Activated CD8-positive, alpha-beta T cell treated with anti-CD3 and anti-CD28 coated beads for 36 hours (primary cell): ENCODE data around the gene FLNA. TPM values are rescaled to one million over a fixed set of nuclear protein-coding genes. Genes with fewer than 3 reads are reported as not detected.

Source experiments
- ATAC-seq: fragments of 200-7000 bp; cut with Tn5 transposase; one replicate; pipeline ENCODE4 v1.10.0; 2021; ENCODE audit warnings: mild to moderate bottlenecking, moderate library complexity
- CTCF ChIA-PET: fragments of 350-600 bp; sonication (Branson Sonifier 250); formaldehyde crosslinking; loops from one replicate; lab custom pipeline; 2021; ENCODE audit warnings: antibody characterized with exemption; lab: Charles Lee
- POLR2A ChIA-PET: fragments of 350-600 bp; sonication (Branson Sonifier 250); formaldehyde crosslinking; loops from one replicate; lab custom pipeline; 2021; ENCODE audit warnings: antibody characterized with exemption; lab: Charles Lee
- DNase-seq: peaks from one replicate; pipeline ENCODE4 v3.0.0-alpha.2; 2020
- H3K27ac Mint-ChIP-seq: one replicate; pipeline ENCODE4 v1.8.0; 2021; ENCODE audit warnings: mild to moderate bottlenecking, mixed read lengths
- H3K27me3 Mint-ChIP-seq: one replicate; pipeline ENCODE4 v1.8.0; 2021; ENCODE audit warnings: mixed read lengths
- H3K36me3 Mint-ChIP-seq: one replicate; pipeline ENCODE4 v1.8.0; 2021; ENCODE audit warnings: low read depth, mixed read lengths
- H3K4me1 Mint-ChIP-seq: one replicate; pipeline ENCODE4 v1.8.0; 2021; ENCODE audit warnings: low read depth, mixed read lengths
- H3K4me3 Mint-ChIP-seq: one replicate; pipeline ENCODE4 v1.8.0; 2021; ENCODE audit warnings: mild to moderate bottlenecking, moderate library complexity, mixed read lengths
- H3K9me3 Mint-ChIP-seq: one replicate; pipeline ENCODE4 v1.8.0; 2021; ENCODE audit warnings: mixed read lengths
- intact Hi-C: fragments of 100-400 bp; cut with micrococcal nuclease; formaldehyde crosslinking; loops from one replicate; pipeline ENCODE4 v1.10.0; 2022
- total RNA-seq, 2 experiments: library from RNA; stranded (reverse); gene quantifications; one replicate each; pipeline ENCODE4 v1.2.3, GENCODE V29; 2021
- TF ChIP-seq, protein P1 (sequence below): fragments of 200-600 bp; IDR thresholded peaks from one replicate; pipeline ENCODE4 v1.8.0; 2022; ENCODE audit warnings: antibody characterized with exemption, mild to moderate bottlenecking

Gene FLNA
- total RNA-seq, 2 experiments from 2014 or later: 1,057 to 1,091 TPM

DNA sequence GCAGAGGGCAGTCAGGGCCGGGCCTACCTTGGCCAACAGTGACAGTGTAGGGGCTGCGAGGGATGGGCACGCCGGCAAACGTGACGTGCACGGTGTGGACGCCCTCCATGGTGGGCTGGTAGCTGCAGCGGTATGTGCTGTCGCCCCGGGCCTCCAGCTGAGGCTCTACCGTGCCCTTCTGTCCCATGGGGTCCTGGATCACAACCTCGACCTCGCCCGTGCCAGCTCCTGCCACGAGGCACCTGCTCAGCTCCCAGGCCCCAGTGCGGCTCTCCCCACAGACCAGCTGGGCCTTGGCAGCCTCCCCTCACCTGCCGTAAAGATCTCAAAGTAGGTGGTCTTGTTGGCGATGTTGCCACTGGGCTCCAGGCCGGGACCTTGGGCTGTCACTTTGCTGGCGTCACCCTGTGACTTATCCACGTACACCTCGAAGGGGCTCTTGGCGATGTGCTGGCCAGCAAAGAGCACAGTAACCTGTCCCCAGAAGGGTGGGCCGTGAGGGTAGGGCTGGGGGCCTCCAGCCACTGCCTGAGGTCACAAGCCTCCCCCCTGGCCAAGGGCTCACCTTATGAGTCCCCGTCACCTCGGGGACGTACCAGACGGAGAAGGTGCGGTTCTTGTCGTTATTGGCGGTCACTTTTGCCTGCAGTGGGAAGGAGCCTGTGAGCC lies 8.3 kb downstream of the FLNA start:
- H3K4me3 Mint-ChIP-seq: no peak overlapping the region
- TF ChIP-seq, protein P1, sequence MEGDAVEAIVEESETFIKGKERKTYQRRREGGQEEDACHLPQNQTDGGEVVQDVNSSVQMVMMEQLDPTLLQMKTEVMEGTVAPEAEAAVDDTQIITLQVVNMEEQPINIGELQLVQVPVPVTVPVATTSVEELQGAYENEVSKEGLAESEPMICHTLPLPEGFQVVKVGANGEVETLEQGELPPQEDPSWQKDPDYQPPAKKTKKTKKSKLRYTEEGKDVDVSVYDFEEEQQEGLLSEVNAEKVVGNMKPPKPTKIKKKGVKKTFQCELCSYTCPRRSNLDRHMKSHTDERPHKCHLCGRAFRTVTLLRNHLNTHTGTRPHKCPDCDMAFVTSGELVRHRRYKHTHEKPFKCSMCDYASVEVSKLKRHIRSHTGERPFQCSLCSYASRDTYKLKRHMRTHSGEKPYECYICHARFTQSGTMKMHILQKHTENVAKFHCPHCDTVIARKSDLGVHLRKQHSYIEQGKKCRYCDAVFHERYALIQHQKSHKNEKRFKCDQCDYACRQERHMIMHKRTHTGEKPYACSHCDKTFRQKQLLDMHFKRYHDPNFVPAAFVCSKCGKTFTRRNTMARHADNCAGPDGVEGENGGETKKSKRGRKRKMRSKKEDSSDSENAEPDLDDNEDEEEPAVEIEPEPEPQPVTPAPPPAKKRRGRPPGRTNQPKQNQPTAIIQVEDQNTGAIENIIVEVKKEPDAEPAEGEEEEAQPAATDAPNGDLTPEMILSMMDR: no peak
- CTCF ChIA-PET: no interaction called here
- peaks cover 49% of the 10 kb centered on the region for H3K36me3 Mint-ChIP-seq
- intact Hi-C loops: no loop called here
- H3K9me3 Mint-ChIP-seq: no peaks in the 10 kb centered on the region
- DNase-seq (no peak), ATAC-seq (no peak)
- H3K27me3 Mint-ChIP-seq: no peaks in the 10 kb centered on the region
- POLR2A ChIA-PET: interaction anchor here (0.7 to 1.5 kb wide), 3 partner anchors 12 to 16 kb away, joined by 3 to 6 read pairs (median 4); no protein-coding TSS in a partner anchor
- H3K4me1 Mint-ChIP-seq: peaks cover 13% of the 10 kb centered on the region
- no peak overlapping the region for H3K27ac Mint-ChIP-seq

DNA sequence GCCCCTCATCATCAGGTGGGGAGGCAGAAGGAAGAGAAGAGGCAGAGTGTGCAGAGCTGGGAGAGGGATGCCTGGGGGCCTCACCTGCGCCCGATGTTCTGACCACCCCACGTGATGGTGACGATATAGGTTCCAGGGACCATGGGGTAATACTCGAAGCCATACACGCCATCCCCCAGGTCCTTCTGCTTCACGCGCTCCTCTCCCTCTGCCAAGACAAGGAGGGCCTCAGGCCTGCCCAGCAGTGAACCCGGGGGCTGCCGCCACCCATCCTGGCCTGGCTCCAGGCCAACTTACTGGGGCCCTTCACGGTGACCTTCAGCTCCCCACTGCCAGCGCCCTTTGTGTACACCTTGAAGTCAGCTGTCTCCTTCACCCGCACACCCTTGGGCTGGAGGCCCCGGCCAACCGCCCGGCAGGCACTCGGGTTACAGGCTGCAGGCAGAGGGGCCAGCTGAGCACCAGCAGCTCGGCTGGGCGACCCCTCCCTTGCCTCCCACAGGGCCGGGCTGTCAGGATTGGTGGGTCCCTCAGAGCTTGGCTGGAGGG lies 9.3 kb downstream of the FLNA start:
- intact Hi-C loops: no loop called here
- TF ChIP-seq, protein P1: no peak
- H3K9me3 Mint-ChIP-seq: no peaks in the 10 kb centered on the region

DNA sequence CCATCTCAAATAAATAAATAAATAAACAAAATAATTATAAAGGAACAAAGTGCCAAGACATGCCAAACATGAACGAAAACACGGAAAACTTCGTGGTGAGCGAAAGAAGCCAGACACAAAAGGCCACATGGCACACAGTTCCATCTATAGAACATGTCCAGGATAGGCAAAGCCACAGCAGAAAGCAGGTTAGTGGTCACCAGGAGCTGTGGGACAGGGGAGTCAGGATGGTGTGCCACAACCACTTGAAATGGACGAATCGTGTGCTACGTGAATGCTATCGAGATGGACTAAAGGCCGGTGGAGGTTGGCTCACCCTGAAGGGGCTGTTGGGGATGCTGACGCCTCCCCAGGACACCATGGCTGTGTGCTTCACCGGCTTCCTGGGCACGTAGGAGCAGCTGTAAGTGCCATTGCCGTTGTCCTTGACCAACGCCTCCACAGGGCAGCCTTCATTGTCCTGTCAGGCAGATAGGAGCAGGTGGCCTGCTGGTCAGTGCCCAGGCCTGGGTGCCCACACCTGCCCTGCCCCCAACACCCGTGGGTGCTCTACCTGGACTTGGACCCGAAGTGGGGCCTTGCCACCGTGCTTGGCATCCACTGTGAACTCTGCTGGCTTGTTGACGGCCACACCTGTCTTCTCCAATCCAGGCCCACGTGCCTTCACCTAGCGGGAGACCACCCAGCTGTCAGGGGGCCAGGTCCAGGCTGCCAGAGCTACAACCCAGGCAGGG lies 10.6 kb downstream of the FLNA start:
- H3K9me3 Mint-ChIP-seq: no peaks in the 10 kb centered on the region
- POLR2A ChIA-PET: interaction anchor here (1.2 to 1.9 kb wide), 2 partner anchors 10 to 15 kb away, joined by 3 to 6 read pairs; partner anchors contain the start of gene FLNA
- ATAC-seq (no peak), DNase-seq (no peak)
- intact Hi-C loops: no loop called here
- peaks cover 13% of the 10 kb centered on the region for H3K4me1 Mint-ChIP-seq
- CTCF ChIA-PET: no interaction called here
- no peaks in the 10 kb centered on the region for H3K27me3 Mint-ChIP-seq
- no peak overlapping the region for H3K4me3 Mint-ChIP-seq
- no peak overlapping the region for H3K27ac Mint-ChIP-seq
- H3K36me3 Mint-ChIP-seq: peaks cover 42% of the 10 kb centered on the region
- TF ChIP-seq, protein P1: no peak

More for the DNA sequence above, 9.3 kb downstream of the FLNA start:
- Mint-ChIP-seq H3K27ac (no peak overlapping the region), H3K36me3 (peaks cover 46% of the 10 kb centered on the region), H3K4me1 (peaks cover 13% of the 10 kb centered on the region), H3K27me3 (no peaks in the 10 kb centered on the region), H3K4me3 (no peak overlapping the region)
- ATAC-seq (no peak), DNase-seq (no peak)
- ChIA-PET CTCF (no interaction called here), POLR2A (interaction anchor here (0.7 to 1.5 kb wide), 3 partner anchors 11 to 17 kb away, joined by 3 to 6 read pairs (median 4); no protein-coding TSS in a partner anchor)

DNA sequence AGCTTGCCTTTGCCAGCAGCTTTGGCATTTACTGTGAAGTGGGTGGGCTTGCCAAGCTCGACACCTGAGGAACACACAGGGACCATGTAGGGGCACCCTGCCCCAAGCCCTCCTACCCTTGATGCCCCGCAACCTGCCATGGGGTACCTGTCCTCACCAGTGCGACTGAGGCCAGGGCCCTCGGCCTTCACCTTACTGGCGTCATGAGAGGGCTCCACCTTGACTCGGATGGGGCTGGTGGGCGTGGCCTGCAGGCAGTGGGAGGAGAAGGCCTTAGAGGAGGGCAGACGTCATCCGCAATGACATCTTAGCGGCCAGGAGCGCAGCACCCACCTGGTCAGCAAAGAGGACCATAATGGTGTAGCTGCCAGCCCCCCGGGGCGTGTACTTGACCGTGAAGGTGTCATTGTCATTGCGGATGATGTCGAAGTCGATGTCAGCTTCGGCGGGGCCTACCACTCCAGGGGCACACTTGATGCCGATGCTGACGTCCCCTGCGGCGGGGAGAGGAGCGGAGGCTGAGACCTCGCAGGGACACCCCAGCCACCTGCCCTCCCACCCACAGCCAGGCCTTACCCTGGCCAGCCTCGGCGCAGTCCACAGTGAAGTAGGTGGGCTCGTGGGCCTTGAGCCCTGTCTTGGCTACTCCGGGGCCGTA lies 12.2 kb downstream of the FLNA start:
- DNase-seq: no peak
- intact Hi-C loops: no loop called here
- peaks cover 37% of the 10 kb centered on the region for H3K36me3 Mint-ChIP-seq
- CTCF ChIA-PET: no interaction called here
- H3K9me3 Mint-ChIP-seq: no peaks in the 10 kb centered on the region
- peaks cover 16% of the 10 kb centered on the region for H3K4me1 Mint-ChIP-seq
- TF ChIP-seq, protein P1: no peak
- H3K4me3 Mint-ChIP-seq: no peak overlapping the region
- no peaks in the 10 kb centered on the region for H3K27me3 Mint-ChIP-seq
- POLR2A ChIA-PET: interaction anchor here (0.8 to 1.2 kb wide), 4 partner anchors 13 to 22 kb away, joined by 3 to 4 read pairs (median 3); no protein-coding TSS in a partner anchor
- H3K27ac Mint-ChIP-seq: no peak overlapping the region
- no peak for ATAC-seq
